Lower lobe of right lung (tissue), 2 donors: ENCODE data around the gene RTN4. TPM values are rescaled to one million over a fixed set of nuclear protein-coding genes. Genes with fewer than 3 reads are reported as not detected.
"Not testable (repeated sequence)": the region's sequence is repeated elsewhere in the genome, so short reads cannot be mapped to it uniquely, and the experiment has no call there.

Experiments
- ATAC-seq, 2 donors: fragments of 200-7000 bp; cut with Tn5 transposase; one replicate each; pipeline ENCODE4 v1.9.1; 2020 to 2022; ENCODE audit warnings: mild to moderate bottlenecking in 2 of 2, moderate library complexity in 2 of 2
- DNase-seq: peaks from one replicate; pipeline ENCODE4 v3.0.0-alpha.2; 2020
- H3K27ac ChIP-seq: fragments of 200-600 bp; one replicate; pipeline ENCODE4 v1.8.0; 2022
- H3K27me3 ChIP-seq: fragments of 200-600 bp; one replicate; pipeline ENCODE4 v1.8.0; 2022; ENCODE audit warnings: low read depth
- H3K36me3 ChIP-seq: fragments of 200-600 bp; one replicate; pipeline ENCODE4 v1.8.0; 2022; ENCODE audit warnings: mild to moderate bottlenecking
- H3K4me1 ChIP-seq: fragments of 200-600 bp; one replicate; pipeline ENCODE4 v1.8.0; 2022
- H3K4me3 ChIP-seq: fragments of 200-600 bp; one replicate; pipeline ENCODE4 v1.8.0; 2022; ENCODE audit warnings: mild to moderate bottlenecking
- H3K9me3 ChIP-seq: fragments of 200-600 bp; one replicate; pipeline ENCODE4 v1.8.0; 2022
- intact Hi-C: fragments of 100-400 bp; cut with DNase I; formaldehyde crosslinking; loops from one replicate; pipeline ENCODE4 v1.11.0; 2022
- total RNA-seq: library from RNA; stranded (reverse); fragmentation: NEBNext Ultra II Directional; extraction: Animal tissue kit (Norgen Biotek cat#: 25700); gene quantifications from one replicate; pipeline ENCODE4 v1.2.1, GENCODE V29; 2021
- TF ChIP-seq, protein P1 (sequence below): fragments of 200-600 bp; IDR thresholded peaks from one replicate; pipeline ENCODE4 v1.8.0; 2022; ENCODE audit warnings: antibody characterized with exemption, mild to moderate bottlenecking
- donor health status: DM: no; HTN: yes; CAD: no; lungs with severe emphysema.

RTN4 gene
- total RNA-seq, 1 donor from 2014 or later: 317 TPM

GRCh38 chr2:55054106-55054875, 4.0 kb upstream of the RTN4 start:
- ATAC-seq (no peak), DNase-seq (no peak)
- Histone ChIP-seq H3K36me3 (no peaks in the 10 kb centered on the region), H3K27ac (no peak overlapping the region), H3K9me3 (no peaks in the 10 kb centered on the region), H3K4me3 (no peak overlapping the region), H3K4me1 (peaks cover 19% of the 10 kb centered on the region), H3K27me3 (no peaks in the 10 kb centered on the region)
- intact Hi-C loops: no loop called here
- TF ChIP-seq, protein P1, sequence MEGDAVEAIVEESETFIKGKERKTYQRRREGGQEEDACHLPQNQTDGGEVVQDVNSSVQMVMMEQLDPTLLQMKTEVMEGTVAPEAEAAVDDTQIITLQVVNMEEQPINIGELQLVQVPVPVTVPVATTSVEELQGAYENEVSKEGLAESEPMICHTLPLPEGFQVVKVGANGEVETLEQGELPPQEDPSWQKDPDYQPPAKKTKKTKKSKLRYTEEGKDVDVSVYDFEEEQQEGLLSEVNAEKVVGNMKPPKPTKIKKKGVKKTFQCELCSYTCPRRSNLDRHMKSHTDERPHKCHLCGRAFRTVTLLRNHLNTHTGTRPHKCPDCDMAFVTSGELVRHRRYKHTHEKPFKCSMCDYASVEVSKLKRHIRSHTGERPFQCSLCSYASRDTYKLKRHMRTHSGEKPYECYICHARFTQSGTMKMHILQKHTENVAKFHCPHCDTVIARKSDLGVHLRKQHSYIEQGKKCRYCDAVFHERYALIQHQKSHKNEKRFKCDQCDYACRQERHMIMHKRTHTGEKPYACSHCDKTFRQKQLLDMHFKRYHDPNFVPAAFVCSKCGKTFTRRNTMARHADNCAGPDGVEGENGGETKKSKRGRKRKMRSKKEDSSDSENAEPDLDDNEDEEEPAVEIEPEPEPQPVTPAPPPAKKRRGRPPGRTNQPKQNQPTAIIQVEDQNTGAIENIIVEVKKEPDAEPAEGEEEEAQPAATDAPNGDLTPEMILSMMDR: no peak

DNA sequence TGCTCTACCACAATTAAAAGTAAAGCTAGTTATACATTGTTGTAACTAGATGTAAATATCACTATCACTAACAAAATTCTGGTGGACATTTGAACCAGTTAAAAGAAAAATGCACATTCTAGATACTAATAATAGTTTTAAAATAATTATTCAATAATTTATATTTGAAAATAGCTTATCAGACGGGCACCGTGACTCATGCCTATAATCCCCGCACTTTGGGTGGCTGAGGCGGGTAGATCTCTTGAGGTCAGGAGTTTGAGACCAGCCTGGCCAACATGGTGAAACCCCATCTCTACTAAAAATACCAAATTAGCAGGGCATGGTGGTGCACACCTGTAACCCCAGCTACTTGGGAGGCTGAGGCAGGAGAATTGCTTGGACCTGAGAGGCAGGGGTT, 3.0 kb upstream of the RTN4 start:
- intact Hi-C loops, H3K4me3 ChIP-seq, H3K27me3 ChIP-seq, H3K27ac ChIP-seq, H3K9me3 ChIP-seq, ATAC-seq, DNase-seq, H3K36me3 ChIP-seq: not testable (repeated sequence)
- H3K4me1 ChIP-seq: peaks cover 19% of the 10 kb centered on the region

DNA sequence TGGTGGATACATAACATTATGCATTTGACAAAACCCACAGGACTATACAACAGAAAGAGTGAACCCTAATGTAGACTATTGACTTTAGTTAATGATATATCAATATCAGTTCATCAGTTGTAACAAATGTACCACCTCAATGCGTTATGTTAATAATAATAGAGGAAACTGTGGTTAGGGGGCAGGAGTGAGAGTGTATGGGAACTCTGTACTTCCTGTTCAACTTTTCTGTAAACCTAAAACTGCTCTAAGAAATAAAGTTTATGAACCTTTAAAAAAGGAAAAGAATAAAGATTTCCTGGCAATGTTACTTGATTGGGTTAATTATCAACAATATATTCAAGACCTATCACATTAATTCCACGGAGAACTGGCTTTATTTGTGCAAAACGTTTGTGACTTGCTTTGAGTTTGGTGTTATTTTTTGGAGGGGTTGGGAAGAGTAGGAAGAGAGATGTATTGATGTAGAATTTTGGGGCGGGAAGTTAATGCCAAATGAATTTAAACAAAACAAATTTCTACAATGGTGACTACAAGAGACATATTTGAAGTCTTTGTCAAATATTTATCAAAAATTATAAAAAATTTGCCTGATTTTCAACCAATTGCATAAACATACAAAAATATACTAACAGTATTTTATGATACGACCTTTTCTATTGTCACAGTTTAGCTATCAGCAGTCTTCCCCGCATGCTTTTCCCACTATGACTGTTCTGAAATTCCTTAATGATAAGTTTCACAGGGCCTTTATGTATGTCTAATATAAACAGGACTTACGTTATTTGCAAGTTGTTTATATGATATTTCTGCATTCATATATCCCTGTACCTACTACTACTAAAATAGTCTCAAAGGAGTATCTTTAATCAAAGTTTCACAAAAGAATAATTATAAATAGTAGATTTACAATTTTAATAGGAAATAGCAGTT, 2.1 kb upstream of the RTN4 start:
- Histone ChIP-seq H3K4me1 (peaks cover 26% of the 10 kb centered on the region), H3K27me3 (no peaks in the 10 kb centered on the region), H3K9me3 (no peaks in the 10 kb centered on the region), H3K36me3 (no peaks in the 10 kb centered on the region), H3K4me3 (peak overlapping the region; percentile 96), H3K27ac (peak overlapping the region; percentile 98)
- intact Hi-C loops: no loop called here
- DNase-seq (no peak), ATAC-seq (no peak)
- TF ChIP-seq, protein P1: no peak

DNA sequence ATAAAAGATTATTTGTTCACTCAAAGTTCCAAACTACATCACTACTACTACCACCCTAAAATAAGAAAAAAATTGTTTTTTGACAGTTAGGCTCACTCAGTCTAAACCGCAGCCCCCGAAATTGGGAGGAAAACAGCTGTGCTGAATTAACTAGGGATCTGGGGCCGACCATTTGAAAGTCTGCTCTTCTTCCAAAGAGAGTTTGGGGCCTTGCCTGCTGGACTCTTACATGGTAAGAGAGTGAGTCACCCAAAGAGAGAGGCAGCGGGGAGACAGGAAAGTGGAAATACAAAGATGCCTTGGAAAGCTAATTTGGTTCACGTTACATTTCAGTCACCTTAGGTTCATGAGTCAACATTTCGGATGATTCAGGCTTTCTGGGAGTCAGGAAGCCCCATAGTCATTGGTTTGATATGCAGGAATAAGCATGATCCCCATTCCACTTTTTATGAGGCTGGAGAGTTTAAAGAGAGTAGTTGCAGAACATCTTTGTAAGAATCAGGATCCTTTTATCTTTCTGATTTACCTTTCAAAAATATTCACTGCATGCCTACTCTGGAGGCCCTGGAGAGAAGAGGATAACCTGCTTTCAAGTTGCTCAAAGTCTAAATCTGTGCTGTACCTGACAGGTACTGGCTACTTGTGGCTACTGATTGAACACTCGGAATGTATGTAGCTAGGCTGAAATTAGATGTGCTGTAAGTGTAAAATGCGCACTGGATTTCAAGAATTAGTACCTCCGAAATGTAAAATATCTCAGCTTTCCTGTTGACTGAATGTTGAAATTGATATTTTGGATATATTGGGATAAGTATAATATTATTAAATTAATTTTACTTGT, 995 bp upstream of the RTN4 start:
- H3K9me3 ChIP-seq: no peaks in the 10 kb centered on the region
- H3K4me1 ChIP-seq: peaks cover 36% of the 10 kb centered on the region
- H3K36me3 ChIP-seq: no peaks in the 10 kb centered on the region
- intact Hi-C loops: no loop called here
- DNase-seq (no peak), ATAC-seq (peak; percentile 25 to 63)
- peak overlapping the region; percentile 98 for H3K27ac ChIP-seq
- no peaks in the 10 kb centered on the region for H3K27me3 ChIP-seq
- peak overlapping the region; percentile 96 for H3K4me3 ChIP-seq
- TF ChIP-seq, protein P1: no peak

DNA sequence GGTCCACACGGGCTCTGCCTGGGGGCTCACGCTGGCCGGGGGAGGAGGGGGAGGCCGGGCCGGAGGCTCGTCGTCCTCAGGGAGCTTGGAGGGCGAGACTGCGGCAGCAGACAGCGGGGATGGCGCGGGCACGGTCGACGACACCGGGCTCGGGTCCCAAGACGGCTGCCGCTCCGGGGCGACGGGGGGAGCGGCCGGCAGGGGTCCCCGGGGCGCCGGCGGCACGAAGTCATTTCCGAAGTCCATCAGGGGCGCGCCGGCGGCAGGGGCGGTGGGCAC, 491 bp downstream of the RTN4 start:
- intact Hi-C loops: no loop called here
- H3K27me3 ChIP-seq: no peaks in the 10 kb centered on the region
- no peak for DNase-seq
- H3K36me3 ChIP-seq: no peaks in the 10 kb centered on the region
- peak overlapping the region; percentile 96 for H3K4me3 ChIP-seq
- H3K9me3 ChIP-seq: no peaks in the 10 kb centered on the region
- peak overlapping the region; percentile 98 for H3K27ac ChIP-seq
- TF ChIP-seq, protein P1: no peak
- H3K4me1 ChIP-seq: peaks cover 51% of the 10 kb centered on the region
- no peak for ATAC-seq
